HepG2 (cell line): Measurements from ENCODE around the gene DIPK1A. TPM values are rescaled to one million over a fixed set of nuclear protein-coding genes. Genes with fewer than 3 reads are reported as not detected.

Source experiments
- CEBPG ChIP-seq: IDR thresholded peaks from 2 replicates; pipeline ENCODE4 v1.6.1; 2016
- FOXP4 ChIP-seq: sonication (generic); formaldehyde crosslinking; IDR thresholded peaks from 2 replicates; pipeline ENCODE4 v1.4.0; 2020; ENCODE audit warnings: missing genetic modification reagents
- HNF4G ChIP-seq, 2 experiments: sonication (generic) in 1 of 2; formaldehyde crosslinking in 1 of 2; IDR thresholded peaks; 2 replicates each; pipeline versions ENCODE4 v1.4.0 to v1.6.1; 2011 to 2020; ENCODE audit warnings: borderline replicate concordance in 2 of 2, low read depth in 2 of 2, mild to moderate bottlenecking in 2 of 2, low read length in 1 of 2, missing genetic modification reagents in 1 of 2, moderate library complexity in 1 of 2
- TARDBP ChIP-seq: sonication (generic); formaldehyde crosslinking; IDR thresholded peaks from 2 replicates; pipeline ENCODE4 v1.8.0; 2022; ENCODE audit warnings: mild to moderate bottlenecking, missing genetic modification reagents
- ZGPAT ChIP-seq: IDR thresholded peaks from 2 replicates; pipeline ENCODE4 v1.6.1; 2016; ENCODE audit warnings: mild to moderate bottlenecking
- ZNF850 ChIP-seq: sonication (generic); formaldehyde crosslinking; conservative IDR thresholded peaks from 2 replicates; pipeline ENCODE4 v1.9.0; 2021; ENCODE audit warnings: mild to moderate bottlenecking, missing genetic modification reagents
- polyA plus RNA-seq, 8 experiments: library from polyadenylated mRNA; depleted of rRNA in 3 of 8; stranded (reverse) in 7 of 8; unstranded in 1 of 8; fragments of >200 nt; fragmentation: Illumina TruSeq in 4 of 8; extraction: Trizol in 4 of 8; gene quantifications; 2 replicates each; pipeline versions ENCODE4 v1.2.1 to v1.2.3, GENCODE V29; 2011 to 2016; ENCODE audit warnings: low read depth in 4 of 8, missing spikeins in 1 of 8, mixed read lengths in 1 of 8; ENCODE audit not compliant: insufficient read depth in 1 of 8
- total RNA-seq, 5 experiments: library from RNA; depleted of rRNA; stranded (reverse); fragments of >200 nt; fragmentation: Illumina TruSeq; extraction: Trizol; gene quantifications; 2 replicates each; pipeline ENCODE4 v1.2.3, GENCODE V29; 2016; ENCODE audit warnings: low read depth in 1 of 5
- TF ChIP-seq, protein P1 (sequence below): conservative IDR thresholded peaks from 2 replicates; pipeline ENCODE4 v1.6.1; 2018; ENCODE audit warnings: missing genetic modification reagents

Gene DIPK1A
- total and polyA plus RNA-seq, 2 of the 13 experiments (the other 11 are each of a cell fraction or from before 2014, with no cell fraction given), result 8.4 TPM

DNA sequence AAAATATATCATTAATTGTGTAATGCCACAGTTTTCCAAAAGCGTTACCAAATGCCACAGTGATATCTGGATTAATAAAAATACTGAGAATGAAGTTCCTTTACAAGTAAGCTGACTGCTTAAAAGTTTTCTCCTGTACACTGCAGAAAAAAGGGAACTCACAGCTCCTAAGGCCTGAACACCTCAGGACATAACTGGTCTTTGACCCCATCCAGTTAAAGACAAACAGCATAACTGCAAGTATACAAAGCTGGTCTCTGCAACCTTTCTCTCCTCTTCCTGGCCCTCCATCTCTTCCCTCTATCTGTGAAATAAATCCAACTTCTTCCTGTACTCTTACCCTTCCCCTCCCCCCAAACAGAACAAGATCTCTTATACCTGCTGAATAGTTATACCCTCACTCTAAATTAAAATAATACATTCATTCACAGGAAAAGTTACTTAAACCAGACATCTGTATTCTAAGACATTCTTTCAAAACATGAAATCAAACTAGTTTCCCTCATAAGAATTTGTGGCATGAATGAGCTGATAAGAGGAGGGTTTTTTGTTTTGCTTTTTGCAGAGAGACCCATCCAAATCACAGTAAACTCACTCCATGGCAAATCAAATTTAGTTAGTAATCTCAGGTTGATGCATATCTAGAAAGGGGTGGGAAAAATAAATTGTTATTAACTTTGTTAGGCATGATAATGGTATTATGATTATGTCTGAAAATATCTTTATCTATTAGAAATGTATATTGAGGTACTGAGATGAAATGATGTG is 2.9 kb downstream of the DIPK1A start (continued):
- TF ChIP-seq ZGPAT (no peak), TARDBP (CRISPR knock-in tag) (0 out of 2 replicates have a peak, but pooled peaks have one; percentile 36), FOXP4 (peak; percentile 44; the same call in 1 of the 2 replicates), ZNF850 (CRISPR knock-in tag) (no peak), HNF4G (IDR thresholded peaks at IDR 0.05; ENCODE audit: borderline replicate concordance, low read depth, low read length) (peak; percentile 45; the same call in 1 of the 2 replicates), HNF4G (CRISPR knock-in tag; IDR thresholded peaks at IDR 0.05; ENCODE audit: borderline replicate concordance, low read depth) (no peak), CEBPG (CRISPR knock-in tag) (0 out of 2 replicates have a peak, but pooled peaks have one; percentile 9)
- TF ChIP-seq, protein P1, sequence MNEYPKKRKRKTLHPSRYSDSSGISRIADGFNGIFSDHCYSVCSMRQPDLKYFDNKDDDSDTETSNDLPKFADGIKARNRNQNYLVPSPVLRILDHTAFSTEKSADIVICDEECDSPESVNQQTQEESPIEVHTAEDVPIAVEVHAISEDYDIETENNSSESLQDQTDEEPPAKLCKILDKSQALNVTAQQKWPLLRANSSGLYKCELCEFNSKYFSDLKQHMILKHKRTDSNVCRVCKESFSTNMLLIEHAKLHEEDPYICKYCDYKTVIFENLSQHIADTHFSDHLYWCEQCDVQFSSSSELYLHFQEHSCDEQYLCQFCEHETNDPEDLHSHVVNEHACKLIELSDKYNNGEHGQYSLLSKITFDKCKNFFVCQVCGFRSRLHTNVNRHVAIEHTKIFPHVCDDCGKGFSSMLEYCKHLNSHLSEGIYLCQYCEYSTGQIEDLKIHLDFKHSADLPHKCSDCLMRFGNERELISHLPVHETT (CRISPR knock-in tag), result no peak
